Urothelium cell line (cell line): Measurements from ENCODE around the gene ZNF784.
A peak's percentile ranks its signal among the peaks of the same experiment; 100 is the strongest.

Source experiments
- DNase-seq: peaks from one replicate; pipeline ENCODE4 v3.0.0; 2011; ENCODE audit warnings: low spot score, mixed read lengths
- FAIRE-seq: peaks from 2 replicates; lab custom pipeline; 2011; peaks lifted over from hg19 to GRCh38; lab: Jason Lieb, UNC

Gene ZNF784

DNA sequence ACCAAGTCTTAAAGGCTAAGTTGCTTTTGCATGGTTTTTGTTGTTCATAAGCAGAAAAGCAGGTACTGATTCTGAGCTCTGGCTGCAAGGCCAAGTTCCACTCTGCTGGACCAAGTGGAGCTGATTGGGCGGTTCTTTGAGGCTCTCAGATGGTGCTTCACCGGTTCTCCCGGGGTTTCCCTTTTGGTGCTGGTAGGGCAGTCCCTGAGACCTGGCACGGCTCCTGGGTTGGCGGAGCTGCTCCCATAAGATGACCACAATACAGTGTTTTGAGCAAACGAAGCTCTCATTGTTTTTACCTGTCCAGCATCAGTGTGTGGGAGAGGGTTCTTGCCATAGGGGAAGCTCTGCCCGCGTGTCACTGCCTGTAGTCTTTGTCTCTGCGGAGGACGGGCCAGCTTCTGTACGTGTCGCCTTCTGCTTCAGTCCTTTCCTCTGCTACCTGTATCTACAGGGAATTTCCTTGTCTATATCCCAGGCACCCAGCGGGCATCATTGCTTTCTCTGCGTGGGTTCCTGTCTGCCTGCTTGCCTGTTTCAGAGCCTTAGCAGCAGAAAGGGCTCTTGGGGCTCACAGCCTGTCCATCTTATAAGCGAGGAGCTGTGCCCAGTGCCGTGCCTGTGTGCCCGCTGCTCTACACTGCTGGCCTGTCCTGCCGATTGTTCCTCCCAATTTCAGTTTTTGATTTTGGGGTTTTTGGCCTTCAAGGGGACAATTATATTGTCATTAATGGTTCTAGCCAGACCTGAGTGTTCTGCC, 32.8 kb upstream of the ZNF784 start:
- FAIRE-seq, result no peak

DNA sequence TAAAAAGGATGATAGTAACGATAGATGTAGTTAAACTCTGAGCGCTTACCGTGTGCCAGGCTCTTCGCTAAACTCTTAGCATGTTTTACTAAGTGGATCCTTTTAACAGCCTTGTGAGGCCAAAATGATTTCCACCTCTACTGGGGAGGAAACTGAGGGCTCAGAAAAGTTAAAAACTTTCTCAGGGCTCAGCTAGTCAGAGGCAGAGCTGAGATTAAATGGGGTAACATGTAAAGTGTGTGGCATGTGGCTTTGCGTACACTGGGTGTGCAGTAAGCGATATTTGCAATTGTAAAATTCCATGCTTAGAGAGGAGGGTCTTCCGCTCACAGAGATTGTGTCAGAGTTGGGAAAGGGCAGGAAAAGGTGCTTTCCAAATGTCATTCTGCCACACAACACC, 32.2 kb upstream of the ZNF784 start:
- FAIRE-seq, result no peak
- no peak for DNase-seq

More for the DNA sequence above, 32.8 kb upstream of the ZNF784 start:
- no peak for DNase-seq

DNA sequence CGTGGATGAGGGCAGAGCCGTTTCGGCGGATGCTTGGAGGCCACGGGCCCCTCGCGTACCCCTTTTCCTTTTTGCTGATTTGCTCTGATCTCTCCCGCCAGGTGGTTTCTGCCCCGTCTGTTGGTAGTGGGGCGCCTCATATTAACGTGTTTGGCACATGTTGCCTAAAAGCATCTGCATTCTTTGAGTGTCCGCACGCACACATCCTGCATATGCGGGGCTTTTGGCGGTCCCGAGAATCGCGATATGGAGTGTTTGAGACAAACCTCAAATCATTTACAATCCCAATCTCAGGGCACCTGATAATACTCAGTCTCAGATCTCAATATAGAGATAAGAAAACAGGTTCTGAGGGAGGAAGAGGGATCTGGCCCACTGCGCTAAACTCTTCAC, 31.3 kb upstream of the ZNF784 start:
- DNase-seq (no peak), FAIRE-seq (no peak)

DNA sequence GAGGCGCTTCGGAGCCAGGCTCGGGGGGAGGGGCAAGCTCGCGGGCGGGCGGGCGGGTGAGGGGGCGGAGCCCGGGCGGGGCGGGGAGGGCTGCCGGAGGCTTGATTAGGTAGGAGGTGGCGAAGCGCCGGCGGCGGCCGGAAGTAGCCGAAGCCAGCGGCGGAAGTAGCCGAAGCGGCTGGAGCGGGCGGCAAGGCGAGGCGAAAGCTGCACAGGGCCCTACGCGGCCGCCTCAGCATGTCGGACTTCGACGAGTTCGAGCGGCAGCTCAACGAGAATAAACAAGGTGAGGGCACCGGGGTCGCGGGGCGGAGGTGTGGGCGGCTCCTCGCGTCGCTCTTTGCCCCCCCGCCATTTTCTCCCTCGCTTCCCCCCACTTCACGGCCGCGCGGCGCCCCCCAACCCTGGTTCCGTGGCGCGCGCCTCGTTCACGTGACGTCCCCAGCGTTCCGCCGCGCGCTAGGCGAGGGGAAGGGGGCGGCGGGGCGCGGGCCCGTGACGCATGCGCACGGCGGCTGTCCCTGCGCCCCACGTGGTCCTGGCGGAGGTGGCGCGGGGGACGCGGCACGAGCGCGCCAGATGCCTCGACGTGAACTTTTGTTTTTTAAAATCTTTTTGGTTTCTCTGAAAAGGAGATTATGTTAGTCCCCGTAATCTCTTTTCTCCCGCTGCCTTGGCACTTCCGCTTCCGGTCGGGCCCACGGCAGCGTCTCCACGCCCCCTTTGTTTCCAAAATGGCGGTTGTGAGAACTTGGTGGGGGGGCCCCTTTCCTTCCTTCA, 30.7 kb upstream of the ZNF784 start, which contains the start of gene U2AF2:
Gene U2AF2 (plus strand): TSS at position 168 of the 780 bp plus-strand sequence. CDS start 70 bp downstream, at position 238.
- FAIRE-seq, result peak; percentile 66
- peak; percentile 95 for DNase-seq

DNA sequence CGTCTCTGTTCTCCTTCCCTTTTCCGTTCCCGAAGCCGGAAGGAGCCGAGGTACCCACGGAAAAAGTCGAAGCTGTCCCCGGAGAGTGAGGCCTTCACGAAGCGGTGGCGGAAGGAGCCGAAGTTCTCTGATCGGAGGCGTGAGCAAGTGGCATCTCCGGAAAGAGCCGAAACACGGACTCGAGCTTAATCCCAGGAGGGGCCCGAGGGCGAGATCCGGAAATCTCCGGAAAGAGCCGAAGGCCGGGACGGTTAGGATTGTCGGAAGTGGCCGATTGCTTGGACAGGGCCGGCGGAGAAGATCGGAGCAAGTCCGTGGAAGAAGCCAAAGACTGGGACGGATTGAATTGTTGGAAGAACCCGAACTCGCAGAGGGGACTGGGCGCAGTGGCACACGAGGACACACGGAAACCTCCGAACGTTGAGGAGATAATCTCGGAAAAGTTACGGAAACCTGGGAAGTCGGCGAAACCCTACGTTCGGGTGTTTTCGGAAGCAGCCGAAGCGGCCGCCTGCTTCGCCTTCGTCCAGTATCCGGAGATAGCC, 30.0 kb upstream of the ZNF784 start:
- DNase-seq (peak; percentile 78), FAIRE-seq (no peak)

DNA sequence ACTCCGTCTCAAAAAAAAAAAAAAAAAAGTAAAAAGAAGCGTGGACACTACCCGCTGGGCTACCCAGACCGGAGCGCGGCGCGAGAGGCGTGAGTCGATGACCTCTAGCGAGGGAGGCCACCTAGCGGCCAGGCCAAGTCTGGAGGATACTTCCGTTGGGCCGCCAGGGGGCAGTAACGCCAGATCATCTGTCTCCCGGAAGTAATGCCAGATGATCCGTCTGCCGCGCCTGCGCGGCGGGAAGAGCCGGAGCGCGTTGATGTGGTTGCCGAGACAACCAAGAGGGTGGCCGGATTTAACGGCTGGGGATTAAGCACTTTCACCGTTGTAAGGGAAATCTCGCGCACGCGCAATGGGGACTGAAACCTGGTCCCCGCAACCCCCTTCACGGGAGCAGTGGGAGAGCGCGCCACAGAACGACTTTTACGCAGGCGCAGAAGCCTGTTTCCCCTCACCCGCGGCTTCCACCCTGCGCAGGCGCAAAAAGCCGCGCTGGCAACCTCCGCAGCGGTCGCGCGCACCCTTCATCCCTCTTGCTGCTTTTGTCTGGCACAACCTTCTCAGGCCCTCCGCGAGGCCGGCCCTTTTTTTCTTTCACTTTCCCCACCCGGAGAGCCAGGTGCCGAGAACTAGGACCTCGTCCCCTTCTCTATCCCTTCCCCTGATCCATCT, 29.4 kb upstream of the ZNF784 start:
- DNase-seq (peak; percentile 95), FAIRE-seq (peak; percentile 91)

DNA sequence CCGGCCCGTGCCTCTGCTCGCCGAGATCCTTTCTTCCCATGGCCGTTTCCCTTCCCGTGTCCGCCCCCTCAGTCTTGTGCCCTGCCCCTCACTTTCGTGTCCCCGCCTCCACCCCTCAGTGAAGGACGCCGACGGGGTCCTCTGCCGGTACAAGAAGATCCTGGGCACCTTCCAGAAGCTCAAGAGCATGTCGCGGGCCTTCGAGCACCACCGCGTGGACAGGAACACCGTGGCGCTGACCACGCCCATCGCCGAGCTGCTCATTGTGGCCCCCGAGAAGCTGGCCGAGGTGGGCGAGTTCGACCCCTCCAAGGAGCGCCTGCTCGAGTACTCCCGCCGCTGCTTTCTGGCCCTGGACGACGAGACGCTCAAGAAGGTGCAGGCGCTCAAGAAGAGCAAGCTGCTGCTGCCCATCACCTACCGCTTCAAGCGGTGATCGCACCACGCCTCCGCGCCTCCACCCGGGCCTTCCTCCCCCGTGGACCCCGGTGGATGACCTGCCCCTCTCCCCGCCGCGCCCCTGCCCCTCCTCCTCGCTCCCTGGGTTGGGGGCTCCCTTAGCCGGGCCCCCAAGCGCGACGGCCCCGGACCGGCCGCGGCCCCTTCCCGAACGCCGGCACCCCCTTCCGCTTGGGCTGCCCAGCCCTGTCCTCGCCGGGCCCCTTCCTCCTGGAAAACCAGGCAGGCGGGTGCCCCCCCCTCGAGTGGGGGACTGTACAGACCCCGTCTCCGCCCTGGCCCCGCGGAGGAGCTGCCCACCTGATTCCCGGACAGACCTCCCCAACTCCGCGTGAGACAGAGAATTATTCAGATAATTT, 28.2 kb upstream of the ZNF784 start:
- no peak for FAIRE-seq
- no peak for DNase-seq

DNA sequence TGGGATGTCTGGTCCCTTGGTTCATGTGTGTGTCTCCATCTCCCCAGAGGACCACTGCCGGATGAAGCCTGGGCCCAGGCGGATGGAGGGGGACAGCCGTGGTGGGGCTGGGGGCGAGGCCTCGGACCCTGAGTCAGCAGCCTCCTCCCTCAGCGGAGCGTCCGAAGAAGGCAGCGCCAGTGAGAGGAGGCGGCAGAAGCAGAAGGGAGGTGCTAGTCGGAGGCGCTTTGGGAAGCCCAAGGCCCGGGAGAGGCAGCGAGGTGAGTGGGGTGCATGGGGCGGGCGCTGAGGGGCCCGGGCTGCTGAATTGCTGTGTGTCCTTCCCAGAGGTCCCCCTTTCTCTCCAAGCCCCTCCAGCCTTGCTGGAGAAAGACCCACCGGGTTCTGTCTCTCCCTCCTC, 26.9 kb upstream of the ZNF784 start:
- no peak for FAIRE-seq
- no peak for DNase-seq

DNA sequence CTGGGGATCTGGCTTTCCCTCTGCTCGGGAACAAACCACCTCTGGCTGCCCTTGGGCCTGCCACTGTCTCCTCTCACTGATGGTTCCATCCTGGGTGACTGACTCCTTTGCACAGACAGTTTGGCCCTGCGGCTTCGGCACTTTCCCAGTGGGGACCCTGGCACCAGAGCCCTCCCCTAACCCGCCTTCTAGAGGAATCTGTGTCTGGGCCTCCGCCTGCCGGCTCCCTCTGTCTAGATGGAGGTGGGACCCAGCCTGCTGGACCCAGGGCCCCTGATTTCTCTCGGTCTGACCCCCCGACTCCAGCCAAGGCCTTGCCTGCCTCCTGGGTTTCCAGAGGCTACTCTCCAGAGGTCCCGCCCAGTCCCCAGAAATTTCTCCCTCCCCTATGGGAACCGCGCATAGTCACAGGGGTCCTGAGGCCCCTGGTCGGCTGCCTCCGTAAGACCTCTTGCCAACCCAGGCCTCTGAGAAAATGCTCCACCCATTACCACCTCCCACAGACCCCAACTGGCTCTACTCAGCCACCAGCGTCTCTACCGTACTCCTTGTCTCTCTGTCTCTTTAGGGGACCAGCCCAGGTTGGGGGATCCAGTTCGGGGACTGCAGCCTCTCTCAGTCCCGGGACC, 26.4 kb upstream of the ZNF784 start:
- no peak for DNase-seq
- FAIRE-seq, result no peak

DNA sequence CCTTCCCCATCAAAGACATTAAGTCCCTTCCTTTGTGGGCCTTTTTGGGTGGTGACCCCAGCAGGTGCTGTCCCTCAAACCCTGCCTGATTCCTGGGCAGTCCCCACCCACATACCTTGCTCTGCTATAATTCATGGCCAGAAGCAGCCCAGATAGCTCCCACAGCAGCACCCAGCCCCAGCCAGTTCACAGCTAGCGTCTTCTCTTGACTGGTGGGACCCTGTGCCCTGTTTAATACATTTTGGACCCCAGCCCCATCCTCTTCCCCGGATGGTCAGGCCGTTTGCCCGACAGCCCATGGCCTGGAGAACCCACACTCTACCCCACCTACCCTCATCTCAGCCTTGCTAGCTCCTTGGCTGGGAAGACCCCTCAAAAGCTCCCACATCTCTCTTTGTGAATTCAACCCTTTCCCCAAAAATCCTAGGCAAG, 25.8 kb upstream of the ZNF784 start:
- FAIRE-seq, result no peak

DNA sequence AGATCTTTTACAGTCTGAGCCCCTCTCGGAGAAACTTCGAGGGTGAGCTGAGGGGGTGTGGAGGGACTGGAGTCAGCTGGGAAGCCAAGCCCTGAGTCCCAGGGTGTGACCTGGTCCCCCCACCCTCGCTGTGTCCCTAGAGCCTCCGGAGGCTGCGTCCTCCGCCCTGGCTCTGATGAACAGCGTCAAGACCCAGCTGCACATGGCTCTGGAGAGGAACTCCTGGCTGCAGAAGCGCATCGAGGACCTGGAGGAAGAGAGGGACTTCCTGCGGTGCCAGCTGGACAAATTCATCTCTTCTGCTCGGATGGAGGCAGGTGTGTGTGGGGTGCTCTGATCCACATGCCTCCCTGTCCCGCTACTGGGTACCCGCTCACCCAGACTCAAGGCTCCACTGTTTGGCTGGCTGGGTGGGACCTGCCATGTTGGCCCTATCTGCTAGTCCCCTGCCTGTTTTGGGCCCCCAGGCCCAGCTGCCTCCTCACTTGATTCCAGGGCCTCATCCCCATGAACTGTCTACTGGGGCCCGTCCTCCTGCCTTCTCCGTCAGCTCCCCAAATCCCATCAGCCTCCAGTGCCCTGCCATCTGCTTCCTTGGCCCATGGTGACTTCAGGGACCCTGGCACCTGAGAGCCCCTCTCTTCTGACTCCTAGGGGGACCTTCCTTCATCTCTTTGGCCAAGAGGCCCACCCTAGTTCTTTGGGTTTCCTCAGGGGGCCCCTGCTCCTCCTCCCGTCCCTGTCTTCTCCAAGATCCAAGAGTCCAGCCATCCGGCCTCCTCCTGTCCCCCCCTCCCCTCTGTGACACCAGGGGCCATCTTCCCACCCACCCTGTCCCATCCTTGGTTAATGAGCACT, 25.1 kb upstream of the ZNF784 start:
- no peak for FAIRE-seq
- DNase-seq, result no peak

More for the DNA sequence above, 25.8 kb upstream of the ZNF784 start:
- DNase-seq, result no peak

DNA sequence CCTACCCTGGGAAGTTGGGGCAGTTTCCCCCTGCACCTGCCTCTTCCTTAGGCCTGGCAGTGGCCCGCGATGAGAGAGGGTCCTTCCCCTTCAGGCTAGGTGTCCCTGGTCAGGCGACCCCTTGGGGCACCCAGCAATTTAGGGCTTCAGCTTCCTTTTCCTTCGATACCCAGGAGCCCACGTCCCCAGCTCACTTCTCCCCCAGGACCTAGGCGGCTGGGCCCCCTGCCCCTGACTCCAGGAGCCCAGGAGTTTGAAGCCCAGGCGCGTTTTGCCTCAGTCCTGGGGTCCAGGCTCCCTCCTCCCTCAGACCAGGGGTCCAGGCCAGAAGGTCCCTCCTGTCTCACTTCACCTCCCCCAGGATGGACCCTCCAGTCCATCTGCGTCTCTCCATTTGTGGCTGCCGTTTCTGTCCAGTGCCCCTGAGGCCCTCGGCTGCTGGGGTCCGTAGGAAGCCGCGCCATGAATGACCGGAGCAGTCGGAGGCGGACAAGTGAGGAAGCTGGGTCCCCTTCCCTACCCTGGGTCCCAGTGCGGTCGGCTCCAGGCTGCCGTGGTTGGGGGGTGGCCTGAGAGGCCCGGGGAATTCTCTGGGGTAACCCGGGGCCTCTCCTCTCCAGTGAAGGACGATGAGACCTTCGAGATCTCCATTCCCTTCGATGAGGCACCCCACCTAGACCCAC, 24.4 kb upstream of the ZNF784 start:
- DNase-seq (no peak), FAIRE-seq (no peak)

DNA sequence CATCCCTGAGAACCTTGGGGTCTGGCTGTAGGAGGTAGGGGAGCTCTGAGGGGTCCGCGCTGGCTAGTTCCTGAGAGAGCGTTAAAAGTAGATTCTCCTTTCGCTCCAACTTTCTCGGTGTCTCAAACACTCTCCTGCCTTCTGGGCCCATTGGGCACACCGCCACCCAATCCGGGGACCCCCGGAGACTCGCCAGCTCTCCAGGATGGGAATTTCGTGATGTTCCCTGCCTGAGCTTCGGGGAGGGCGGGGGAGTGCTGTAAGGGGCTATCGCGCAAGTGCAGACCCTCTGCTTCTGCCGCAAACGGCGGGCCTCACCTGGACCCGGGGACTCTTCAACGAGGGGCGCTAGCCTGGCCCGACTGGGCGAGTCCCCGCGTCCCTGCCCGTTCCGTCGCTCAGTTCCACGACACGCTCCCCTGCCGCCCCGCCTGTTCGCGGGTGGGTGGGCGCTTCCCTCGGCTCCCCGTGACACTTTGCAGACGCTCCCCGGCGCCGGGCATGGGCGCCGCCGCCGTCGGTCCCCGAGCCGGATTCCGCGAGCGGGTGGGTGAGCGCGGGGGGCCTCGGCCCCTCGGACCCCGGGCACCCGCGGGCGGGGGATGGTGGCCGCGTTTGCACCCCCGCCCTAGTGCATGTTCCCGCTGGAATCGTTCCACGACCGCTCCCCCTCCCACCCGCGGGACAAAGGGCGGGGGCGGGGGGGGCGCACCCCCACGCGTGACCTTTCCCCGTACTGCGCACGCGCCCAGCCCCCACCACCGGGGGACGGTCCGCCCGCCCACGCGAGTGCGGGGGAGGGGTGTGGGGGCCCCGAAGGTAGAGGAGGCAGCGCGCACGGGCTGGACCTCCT, 23.6 kb upstream of the ZNF784 start, which contains the start of gene CCDC106:
Gene CCDC106 (plus strand): TSS at position 481 of the 853 bp plus-strand sequence. CDS start 835 bp downstream, outside the sequence.
- no peak for FAIRE-seq
- peak; percentile 46 for DNase-seq

DNA sequence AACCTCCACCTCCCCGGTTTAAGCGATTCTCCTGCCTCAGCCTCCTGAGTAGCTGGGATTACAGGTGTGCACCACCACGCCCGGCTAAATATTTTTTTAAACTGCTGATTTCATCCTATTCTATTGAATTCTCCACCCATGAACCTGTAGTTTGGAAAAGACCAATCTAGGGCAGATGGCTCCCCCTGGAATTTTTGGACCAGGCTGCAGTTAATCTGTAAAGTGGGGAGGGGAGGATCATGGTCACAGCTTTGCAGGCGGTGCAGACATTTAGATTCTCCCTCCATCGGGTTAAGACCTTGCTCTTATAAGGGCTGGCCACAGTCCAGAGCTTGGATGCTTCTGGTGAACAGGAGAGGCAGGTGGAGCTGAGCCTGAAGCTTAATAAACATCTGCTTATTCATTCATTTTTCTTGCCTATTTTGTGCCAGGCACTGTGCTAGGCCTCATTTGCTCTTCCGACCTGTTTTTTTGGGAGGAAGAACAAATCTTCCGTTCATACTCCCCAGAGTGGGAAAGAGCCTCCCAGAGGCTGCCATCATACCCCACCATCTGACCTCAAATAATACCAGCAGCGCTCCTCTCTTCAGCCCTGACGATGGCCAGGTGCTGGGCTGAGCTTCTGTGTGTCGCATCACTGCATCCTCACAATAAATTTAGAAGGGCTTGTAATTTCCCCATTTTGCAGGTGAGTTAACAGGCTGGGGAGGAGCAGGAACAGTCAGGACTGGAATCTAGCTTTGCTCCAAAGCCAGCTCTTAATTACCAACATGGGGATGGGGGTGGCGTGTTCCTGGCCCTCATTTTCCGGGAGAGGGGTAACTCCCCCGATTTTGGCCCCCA, 22.7 kb upstream of the ZNF784 start:
- DNase-seq (no peak), FAIRE-seq (no peak)

DNA sequence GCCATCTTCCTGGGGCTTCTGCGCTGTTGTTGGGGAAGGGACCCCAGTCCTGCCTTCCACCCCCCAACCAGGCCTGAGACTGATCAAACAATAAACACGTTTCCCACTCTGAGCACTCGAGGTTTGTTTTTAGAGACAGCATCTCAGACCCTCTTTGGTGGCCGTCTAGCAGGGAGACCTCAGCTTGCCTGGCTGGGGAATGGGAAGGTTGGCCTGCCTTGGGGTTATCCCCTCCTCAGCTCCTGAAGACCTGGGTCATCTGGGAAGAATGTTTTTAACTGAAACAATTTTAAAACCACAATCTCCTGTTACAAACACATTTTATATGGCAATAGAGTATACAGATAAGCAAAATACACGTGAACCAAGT, 21.1 kb upstream of the ZNF784 start:
- DNase-seq, result no peak
- no peak for FAIRE-seq

DNA sequence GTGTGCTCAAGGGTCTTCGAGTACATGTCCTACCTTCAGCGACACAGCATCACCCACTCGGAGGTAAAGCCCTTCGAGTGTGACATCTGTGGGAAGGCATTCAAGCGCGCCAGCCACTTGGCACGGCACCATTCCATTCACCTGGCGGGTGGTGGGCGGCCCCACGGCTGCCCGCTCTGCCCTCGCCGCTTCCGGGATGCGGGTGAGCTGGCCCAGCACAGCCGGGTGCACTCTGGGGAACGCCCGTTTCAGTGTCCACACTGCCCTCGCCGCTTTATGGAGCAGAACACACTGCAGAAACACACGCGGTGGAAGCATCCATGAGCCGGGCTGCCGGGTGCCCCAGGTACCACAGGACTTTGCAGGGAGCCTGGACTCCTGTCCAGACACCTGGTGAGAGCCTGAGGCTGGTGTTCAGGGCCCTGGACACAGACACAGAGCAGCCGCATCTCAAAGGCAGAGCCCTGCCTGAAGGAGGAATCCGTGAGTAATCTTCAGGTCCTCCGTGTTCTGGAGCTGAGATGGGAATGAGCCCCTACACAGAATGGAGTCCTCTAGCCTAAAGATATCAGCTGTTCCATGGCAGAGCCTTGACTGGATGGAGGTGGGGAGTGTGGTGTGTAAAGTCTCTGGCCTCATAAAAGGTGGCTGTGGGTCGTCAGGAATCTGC, 20.6 kb upstream of the ZNF784 start:
- FAIRE-seq (no peak), DNase-seq (no peak)
